ENCODE results near the gene RIPK3.

The RIPK3 gene

GRCh38 chr14:24317141-24317928 lies 22.5 kb downstream of the RIPK3 start:
- no peak for DNase-seq

GRCh38 chr14:24316597-24316950 lies 23.2 kb downstream of the RIPK3 start:
- DNase-seq, result no peak

- no peak for DNase-seq
These were observed 23.8 kb downstream of the RIPK3 start for GRCh38 chr14:24315807-24316596.

GRCh38 chr14:24315243-24315806 lies 24.5 kb downstream of the RIPK3 start:
- DNase-seq, result no peak

GRCh38 chr14:24314377-24315193 lies 25.2 kb downstream of the RIPK3 start:
- DNase-seq, result no peak

GRCh38 chr14:24313913-24314312 lies 25.9 kb downstream of the RIPK3 start:
- no peak for DNase-seq

- no peak for DNase-seq
These were observed 26.9 kb downstream of the RIPK3 start for GRCh38 chr14:24312736-24313507.

GRCh38 chr14:24311837-24312615 lies 27.8 kb downstream of the RIPK3 start:
- no peak for DNase-seq

- no peak for DNase-seq
These were observed 28.9 kb downstream of the RIPK3 start, which contains the start of gene LTB4R for GRCh38 chr14:24310646-24311604. LTB4R (plus strand) TSS chr14:24311502; CDS start chr14:24315652, 4,150 bp downstream.

- DNase-seq, result no peak
These were observed 29.5 kb downstream of the RIPK3 start for GRCh38 chr14:24310265-24310645.

- DNase-seq, result no peak
These were observed 30.1 kb downstream of the RIPK3 start, which contains the start of gene LTB4R2 for GRCh38 chr14:24309538-24310264. LTB4R2 (plus strand) TSS chr14:24310140; CDS start chr14:24310665, 525 bp downstream.

- DNase-seq, result no peak
These were observed 31.3 kb downstream of the RIPK3 start for GRCh38 chr14:24308342-24309124.

GRCh38 chr14:24307575-24308341 lies 32.0 kb downstream of the RIPK3 start, which contains the start of gene CIDEB:
CIDEB (minus strand) TSS chr14:24307977; CDS start chr14:24307858, 119 bp downstream.
- peak; percentile 57 for DNase-seq

- no peak for DNase-seq
These were observed 32.6 kb downstream of the RIPK3 start for GRCh38 chr14:24307156-24307574.

GRCh38 chr14:24304019-24304387 lies 35.8 kb downstream of the RIPK3 start:
- DNase-seq, result no peak

GRCh38 chr14:24300326-24300980 lies 39.3 kb downstream of the RIPK3 start:
- no peak for DNase-seq

All from NCI-H1694 (cell line).